Measurements from ENCODE around the gene GRIA3. TPM values are rescaled to one million over a fixed set of nuclear protein-coding genes. Genes with fewer than 3 reads are reported as not detected.

GRIA3 gene
- total RNA-seq, 1 donor from 2014 or later: 18.6 TPM

DNA sequence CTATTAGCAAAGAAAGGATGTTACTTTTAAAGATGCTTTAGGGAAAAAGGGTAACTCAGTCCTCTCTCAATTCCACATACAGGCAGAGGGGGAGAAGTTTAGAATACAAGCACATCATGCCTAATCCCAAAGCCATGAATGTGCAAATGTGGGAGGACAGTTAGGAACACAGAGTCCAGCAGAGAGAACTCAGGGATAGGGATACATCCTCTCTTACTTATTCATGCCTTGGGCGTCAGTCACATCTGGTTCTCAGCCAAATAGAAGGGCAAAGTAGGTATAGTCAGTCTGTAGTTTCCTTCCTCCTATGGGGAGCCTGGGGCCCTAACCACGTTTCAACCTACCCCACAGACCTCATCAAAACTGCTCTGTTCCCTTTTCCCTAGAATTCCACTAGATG lies 87.8 kb downstream of the GRIA3 start:
- Histone ChIP-seq H3K9me3 (ENCODE audit: insufficient read depth, low read depth, low read length) (no peaks in the 10 kb centered on the region), H2AFZ (ENCODE audit: low read depth, low read length) (no peak overlapping the region), H3K79me2 (ENCODE audit: insufficient read depth, low read length) (no peaks in the 10 kb centered on the region), H3K4me3 (ENCODE audit: insufficient read depth, low read depth, low read length) (no peak overlapping the region), H3K27me3 (ENCODE audit: insufficient read depth, low read length) (no peaks in the 10 kb centered on the region), H4K20me1 (ENCODE audit: insufficient read depth, low read length) (no peaks in the 10 kb centered on the region), H3K4me1 (ENCODE audit: insufficient read depth, low read length) (peaks cover 3% of the 10 kb centered on the region), H3K36me3 (ENCODE audit: insufficient read depth, low read length) (no peaks in the 10 kb centered on the region), H3K4me2 (ENCODE audit: low read length) (no peak overlapping the region), H3K27ac (ENCODE audit: low read depth, low read length) (no peak overlapping the region), H3K9ac (ENCODE audit: low read length) (no peak overlapping the region)
- H3K9me3 Mint-ChIP-seq (ENCODE audit: unreplicated experiment): no peaks in the 10 kb centered on the region
- H3K27ac Mint-ChIP-seq (ENCODE audit: unreplicated experiment): no peak overlapping the region
- H3K27me3 Mint-ChIP-seq (ENCODE audit: low read depth, unreplicated experiment): no peaks in the 10 kb centered on the region
- H3K4me1 Mint-ChIP-seq (ENCODE audit: low read depth, unreplicated experiment): no peaks in the 10 kb centered on the region
- H3K4me3 Mint-ChIP-seq (ENCODE audit: unreplicated experiment): no peak overlapping the region
- no peaks in the 10 kb centered on the region for H3K36me3 Mint-ChIP-seq (ENCODE audit: low read depth, unreplicated experiment)
- no peak for DNase-seq (ENCODE audit: low read depth)
- TF ChIP-seq, protein P1, sequence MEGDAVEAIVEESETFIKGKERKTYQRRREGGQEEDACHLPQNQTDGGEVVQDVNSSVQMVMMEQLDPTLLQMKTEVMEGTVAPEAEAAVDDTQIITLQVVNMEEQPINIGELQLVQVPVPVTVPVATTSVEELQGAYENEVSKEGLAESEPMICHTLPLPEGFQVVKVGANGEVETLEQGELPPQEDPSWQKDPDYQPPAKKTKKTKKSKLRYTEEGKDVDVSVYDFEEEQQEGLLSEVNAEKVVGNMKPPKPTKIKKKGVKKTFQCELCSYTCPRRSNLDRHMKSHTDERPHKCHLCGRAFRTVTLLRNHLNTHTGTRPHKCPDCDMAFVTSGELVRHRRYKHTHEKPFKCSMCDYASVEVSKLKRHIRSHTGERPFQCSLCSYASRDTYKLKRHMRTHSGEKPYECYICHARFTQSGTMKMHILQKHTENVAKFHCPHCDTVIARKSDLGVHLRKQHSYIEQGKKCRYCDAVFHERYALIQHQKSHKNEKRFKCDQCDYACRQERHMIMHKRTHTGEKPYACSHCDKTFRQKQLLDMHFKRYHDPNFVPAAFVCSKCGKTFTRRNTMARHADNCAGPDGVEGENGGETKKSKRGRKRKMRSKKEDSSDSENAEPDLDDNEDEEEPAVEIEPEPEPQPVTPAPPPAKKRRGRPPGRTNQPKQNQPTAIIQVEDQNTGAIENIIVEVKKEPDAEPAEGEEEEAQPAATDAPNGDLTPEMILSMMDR (IDR thresholded peaks at IDR 0.05; ENCODE audit: insufficient read depth, low read depth, low read length): no peak
- no peak for TF ChIP-seq EZH2 (IDR thresholded peaks at IDR 0.05; ENCODE audit: insufficient read depth, low read length)
- FAIRE-seq: no peak

DNA sequence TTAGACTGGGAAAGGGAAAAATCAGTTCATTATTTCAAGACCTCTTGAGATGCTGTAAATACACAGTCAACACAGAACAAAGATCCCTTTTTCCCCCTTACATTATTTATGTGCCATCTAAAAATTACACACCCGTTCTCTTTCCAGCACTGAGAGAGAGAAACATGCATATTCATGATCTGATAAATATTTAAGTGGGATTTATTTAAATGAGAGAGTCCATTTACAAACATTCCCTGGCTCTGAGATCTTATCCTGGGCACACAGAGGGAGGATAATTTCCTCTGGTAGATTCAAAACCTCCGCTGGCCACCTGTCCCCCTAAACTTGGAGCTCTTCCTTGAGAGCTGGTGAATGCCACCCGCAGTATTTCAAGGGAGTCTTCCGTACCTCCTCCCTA lies 88.6 kb downstream of the GRIA3 start:
- H3K9ac ChIP-seq (ENCODE audit: low read length): no peak overlapping the region
- no peak for TF ChIP-seq EZH2 (IDR thresholded peaks at IDR 0.05; ENCODE audit: insufficient read depth, low read length)
- TF ChIP-seq, protein P1 (IDR thresholded peaks at IDR 0.05; ENCODE audit: insufficient read depth, low read depth, low read length): no peak
- H3K4me3 ChIP-seq (ENCODE audit: insufficient read depth, low read depth, low read length): no peak overlapping the region
- H3K27me3 Mint-ChIP-seq (ENCODE audit: low read depth, unreplicated experiment): no peaks in the 10 kb centered on the region
- H3K27ac Mint-ChIP-seq (ENCODE audit: unreplicated experiment): no peak overlapping the region
- no peaks in the 10 kb centered on the region for H3K9me3 Mint-ChIP-seq (ENCODE audit: unreplicated experiment)
- no peaks in the 10 kb centered on the region for H3K36me3 Mint-ChIP-seq (ENCODE audit: low read depth, unreplicated experiment)
- H4K20me1 ChIP-seq (ENCODE audit: insufficient read depth, low read length): no peaks in the 10 kb centered on the region
- H3K4me1 ChIP-seq (ENCODE audit: insufficient read depth, low read length): peaks cover 3% of the 10 kb centered on the region
- H2AFZ ChIP-seq (ENCODE audit: low read depth, low read length): no peak overlapping the region
- no peak for DNase-seq (ENCODE audit: low read depth)
- no peaks in the 10 kb centered on the region for H3K79me2 ChIP-seq (ENCODE audit: insufficient read depth, low read length)
- H3K9me3 ChIP-seq (ENCODE audit: insufficient read depth, low read depth, low read length): no peaks in the 10 kb centered on the region
- H3K27me3 ChIP-seq (ENCODE audit: insufficient read depth, low read length): no peaks in the 10 kb centered on the region
- no peaks in the 10 kb centered on the region for H3K36me3 ChIP-seq (ENCODE audit: insufficient read depth, low read length)
- H3K27ac ChIP-seq (ENCODE audit: low read depth, low read length): no peak overlapping the region
- no peak overlapping the region for H3K4me2 ChIP-seq (ENCODE audit: low read length)
- H3K4me1 Mint-ChIP-seq (ENCODE audit: low read depth, unreplicated experiment): no peaks in the 10 kb centered on the region
- no peak overlapping the region for H3K4me3 Mint-ChIP-seq (ENCODE audit: unreplicated experiment)
- FAIRE-seq: no peak

GRCh38 chrX:123274796-123275195 lies 90.7 kb downstream of the GRIA3 start:
- Mint-ChIP-seq H3K4me1 (ENCODE audit: low read depth, unreplicated experiment) (no peaks in the 10 kb centered on the region), H3K4me3 (ENCODE audit: unreplicated experiment) (no peak overlapping the region), H3K9me3 (ENCODE audit: unreplicated experiment) (no peaks in the 10 kb centered on the region), H3K27ac (ENCODE audit: unreplicated experiment) (no peak overlapping the region), H3K27me3 (ENCODE audit: low read depth, unreplicated experiment) (no peaks in the 10 kb centered on the region), H3K36me3 (ENCODE audit: low read depth, unreplicated experiment) (no peaks in the 10 kb centered on the region)
- Histone ChIP-seq H3K27me3 (ENCODE audit: insufficient read depth, low read length) (no peaks in the 10 kb centered on the region), H4K20me1 (ENCODE audit: insufficient read depth, low read length) (no peaks in the 10 kb centered on the region), H3K27ac (ENCODE audit: low read depth, low read length) (no peak overlapping the region), H3K4me2 (ENCODE audit: low read length) (no peak overlapping the region), H3K4me3 (ENCODE audit: insufficient read depth, low read depth, low read length) (no peak overlapping the region), H3K9me3 (ENCODE audit: insufficient read depth, low read depth, low read length) (no peaks in the 10 kb centered on the region), H2AFZ (ENCODE audit: low read depth, low read length) (no peak overlapping the region), H3K79me2 (ENCODE audit: insufficient read depth, low read length) (no peaks in the 10 kb centered on the region), H3K4me1 (ENCODE audit: insufficient read depth, low read length) (peaks cover 3% of the 10 kb centered on the region), H3K9ac (ENCODE audit: low read length) (no peak overlapping the region), H3K36me3 (ENCODE audit: insufficient read depth, low read length) (no peaks in the 10 kb centered on the region)
- DNase-seq (ENCODE audit: low read depth) (peak; percentile 51), FAIRE-seq (peak; percentile 67)
- TF ChIP-seq, protein P1 (IDR thresholded peaks at IDR 0.05; ENCODE audit: insufficient read depth, low read depth, low read length): no peak
- no peak for TF ChIP-seq EZH2 (IDR thresholded peaks at IDR 0.05; ENCODE audit: insufficient read depth, low read length)
